ENCODE results near the gene GRID1. TPM values are rescaled to one million over a fixed set of nuclear protein-coding genes. Genes with fewer than 3 reads are reported as not detected.

GRID1 gene
- total and polyA plus RNA-seq, 9 of the 15 experiments (the other 6 are each of a cell fraction or from before 2014, with no cell fraction given) = 0.01 to 7.2 (median 1.2) TPM

DNA sequence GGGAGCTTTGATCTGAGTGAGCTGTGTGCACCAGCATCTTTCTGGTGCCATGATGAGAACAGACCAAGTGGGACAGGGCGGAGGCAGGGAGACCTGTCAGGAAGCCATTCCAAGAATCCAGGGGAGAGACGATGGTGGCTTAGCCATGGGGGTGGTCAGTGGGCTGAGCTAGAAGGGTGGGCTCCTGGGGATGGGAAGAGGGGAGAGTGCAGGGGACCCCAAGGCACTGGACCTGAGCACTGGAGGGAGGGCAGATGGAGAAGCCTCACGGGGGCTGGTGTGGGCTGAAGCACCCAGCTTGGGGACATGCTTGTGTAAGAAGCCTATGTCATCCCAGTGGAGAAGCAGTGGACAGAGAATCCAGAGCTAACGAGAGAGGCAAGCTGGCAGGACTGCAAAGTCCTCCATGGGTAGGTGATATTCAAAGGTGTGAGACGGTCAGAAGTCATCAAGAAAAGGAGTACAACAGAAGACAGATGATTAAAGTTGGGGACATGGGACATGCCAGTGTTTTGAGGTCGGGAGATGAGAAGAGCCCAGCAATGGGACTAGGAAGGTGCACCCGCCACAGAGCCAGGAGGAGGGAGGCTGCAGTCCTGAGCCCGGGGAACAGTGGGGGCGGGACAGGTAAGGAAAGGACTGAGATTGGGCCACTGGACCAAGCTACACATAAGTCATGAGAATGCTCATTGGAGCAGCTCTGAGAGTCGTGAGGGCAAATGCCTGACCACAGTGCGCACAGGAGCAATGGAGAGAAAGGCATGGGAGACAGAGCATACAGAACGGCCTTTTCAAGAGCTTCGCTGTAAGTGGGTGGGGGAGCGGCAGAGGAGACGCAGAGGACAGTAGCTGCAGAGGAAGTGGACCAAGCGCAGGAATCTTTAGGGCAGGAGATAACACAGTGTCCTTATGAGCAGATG, 72.0 kb downstream of the GRID1 start:
- Histone ChIP-seq H3K4me3 (no peak overlapping the region), H3K4me1 (replicated peaks in 1 of 2; ENCODE audit: control insufficient read depth in 2 of 2, insufficient read depth in 2 of 2, low read length in 2 of 2) (no peaks in the 10 kb centered on the region), H3K27me3 (ENCODE audit: control insufficient read depth in 2 of 2, insufficient read depth in 2 of 2, low read length in 2 of 2) (peaks cover 0 to 6% of the 10 kb centered on the region in 2 experiments; a peak in 1 of 5 replicates), H3K9me1 (ENCODE audit: control insufficient read depth, insufficient read depth, low read length) (no peaks in the 10 kb centered on the region), H3K4me2 (ENCODE audit: insufficient read depth, low read length) (no peak overlapping the region), H3K9me3 (replicated peaks; ENCODE audit: control insufficient read depth, insufficient read depth, low read depth, low read length) (no peaks in the 10 kb centered on the region), H3K36me3 (ENCODE audit: control insufficient read depth, insufficient read depth, low read length) (no peaks in the 10 kb centered on the region), H3K9ac (ENCODE audit: insufficient read depth in 1 of 2, low read depth in 2 of 2, low read length in 2 of 2) (no peak overlapping the region), H2AFZ (ENCODE audit: low read depth, low read length) (no peak overlapping the region), H4K20me1 (replicated peaks; ENCODE audit: control insufficient read depth, insufficient read depth, low read length) (no peaks in the 10 kb centered on the region), H3K27ac (ENCODE audit: extremely low read depth, low read depth, low read length) (no peak overlapping the region), H3K79me2 (ENCODE audit: control insufficient read depth, insufficient read depth, low read length) (no peaks in the 10 kb centered on the region)
- no peak for FAIRE-seq
- in situ Hi-C loops (cut with MboI) = no loop called here
- no peak for ATAC-seq
- CTCF ChIA-PET (ENCODE audit: low intra/inter-chr PET ratio) = no interaction called here
- POLR2A ChIA-PET = no interaction called here
- TF ChIP-seq FOXM1 (IDR thresholded peaks at IDR 0.05; ENCODE audit: low read depth) (no peak), FOXM1 (CRISPR knock-in tag; IDR thresholded peaks at IDR 0.05; ENCODE audit: low read depth) (no peak), RBBP5 (IDR thresholded peaks at IDR 0.05; ENCODE audit: borderline replicate concordance, insufficient read depth, low read length, poor library complexity, severe bottlenecking) (no peak), NEUROD1 (IDR thresholded peaks at IDR 0.05; ENCODE audit: borderline replicate concordance, low read depth, low read length, partially characterized antibody) (no peak)
- no peak for DNase-seq (ENCODE audit: extremely low read depth in 1 of 4, low spot score in 3 of 4)
- no TSS peak for BruUV-seq (replicated peaks)
- 0% methylated on average over 8 of the region's 16 CpGs for WGBS (ENCODE audit: insufficient coverage, low coverage, missing lambda C conversion rate)
- intact Hi-C loops (cut with micrococcal nuclease) = no loop called here

DNA sequence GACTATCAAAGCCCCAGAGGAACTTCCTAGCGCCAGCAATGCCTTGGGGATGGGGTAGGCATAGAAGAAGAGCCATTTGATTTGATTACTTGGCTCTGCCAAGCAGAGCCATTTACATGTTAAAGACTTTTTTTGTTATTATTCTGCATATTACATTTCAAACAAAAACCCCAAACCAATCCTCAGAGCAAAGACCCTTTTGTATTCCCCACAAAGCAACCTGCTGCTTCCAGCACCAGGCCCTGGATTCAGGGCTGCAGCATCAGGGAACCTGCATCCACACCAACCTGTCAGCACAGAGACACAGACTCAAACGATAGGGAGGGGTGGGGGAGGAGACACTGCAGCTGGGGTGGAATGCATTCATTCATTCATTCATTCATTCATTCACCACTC, 73.2 kb downstream of the GRID1 start:
- no peak overlapping the region for H3K27ac ChIP-seq (ENCODE audit: extremely low read depth, low read depth, low read length)
- no peaks in the 10 kb centered on the region for H3K9me3 ChIP-seq (replicated peaks; ENCODE audit: control insufficient read depth, insufficient read depth, low read depth, low read length)
- intact Hi-C loops (cut with micrococcal nuclease) (no loop called here), in situ Hi-C loops (cut with MboI) (no loop called here)
- ATAC-seq (no peak), DNase-seq (ENCODE audit: extremely low read depth in 1 of 4, low spot score in 3 of 4) (no peak), FAIRE-seq (no peak)
- H4K20me1 ChIP-seq (replicated peaks; ENCODE audit: control insufficient read depth, insufficient read depth, low read length) = no peaks in the 10 kb centered on the region
- H3K4me2 ChIP-seq (ENCODE audit: insufficient read depth, low read length) = no peak overlapping the region
- no peaks in the 10 kb centered on the region for H3K79me2 ChIP-seq (ENCODE audit: control insufficient read depth, insufficient read depth, low read length)
- BruUV-seq (replicated peaks) = no TSS peak
- peaks cover 0 to 6% of the 10 kb centered on the region in 2 experiments; a peak in 1 of 5 replicates for H3K27me3 ChIP-seq (ENCODE audit: control insufficient read depth in 2 of 2, insufficient read depth in 2 of 2, low read length in 2 of 2)
- no CpG with 5 or more reads among the region's 2 CpGs for WGBS (ENCODE audit: insufficient coverage, low coverage, missing lambda C conversion rate)
- H3K4me1 ChIP-seq (replicated peaks in 1 of 2; ENCODE audit: control insufficient read depth in 2 of 2, insufficient read depth in 2 of 2, low read length in 2 of 2) = no peaks in the 10 kb centered on the region; a peak in 1 of 5 replicates
- ChIA-PET POLR2A (no interaction called here), CTCF (ENCODE audit: low intra/inter-chr PET ratio) (no interaction called here)
- no peaks in the 10 kb centered on the region for H3K9me1 ChIP-seq (ENCODE audit: control insufficient read depth, insufficient read depth, low read length)
- no peak overlapping the region for H2AFZ ChIP-seq (ENCODE audit: low read depth, low read length)
- H3K9ac ChIP-seq (ENCODE audit: insufficient read depth in 1 of 2, low read depth in 2 of 2, low read length in 2 of 2) = no peak overlapping the region
- no peak overlapping the region for H3K4me3 ChIP-seq
- peak; percentile 27; the same call in 1 of the 2 replicates for TF ChIP-seq ZNF24 (IDR thresholded peaks at IDR 0.05)
- TF ChIP-seq MCM7 (IDR thresholded peaks at IDR 0.05) = no peak
- TF ChIP-seq ATF1 (CRISPR knock-in tag; IDR thresholded peaks at IDR 0.05) = no peak
- no peak for TF ChIP-seq ATF1 (tag; IDR thresholded peaks at IDR 0.05)
- no peak for TF ChIP-seq SMARCB1 (IDR thresholded peaks at IDR 0.05; ENCODE audit: insufficient read length, low read depth)
- no peak for TF ChIP-seq MXI1 (IDR thresholded peaks at IDR 0.05; ENCODE audit: low read depth, low read length)
- TF ChIP-seq PRPF4 (IDR thresholded peaks at IDR 0.05; ENCODE audit: insufficient read depth, low read depth, low read length, poor library complexity, severe bottlenecking) = no peak
- no peaks in the 10 kb centered on the region for H3K36me3 ChIP-seq (ENCODE audit: control insufficient read depth, insufficient read depth, low read length)
